KMS-11 (cell line): ENCODE results near the gene MYO1A.

ENCODE experiments used
- H2AFZ ChIP-seq: fragments of 200-600 bp; sonication (generic); 2 replicates; pipeline ENCODE4 v1.6.1; 2016; ENCODE audit warnings: antibody characterized with exemption, mixed run types, low read depth
- H3K27ac ChIP-seq: fragments of 200-600 bp; sonication (generic); 2 replicates; pipeline ENCODE4 v1.6.1; 2016; ENCODE audit warnings: mild to moderate bottlenecking, mixed run types
- H3K27me3 ChIP-seq: fragments of 200-600 bp; sonication (generic); 2 replicates; pipeline ENCODE4 v1.6.1; 2017; ENCODE audit warnings: mild to moderate bottlenecking, low read depth, mixed run types, moderate library complexity; ENCODE audit not compliant: insufficient read depth
- H3K36me3 ChIP-seq: fragments of 200-600 bp; sonication (generic); 2 replicates; pipeline ENCODE4 v1.6.1; 2017; ENCODE audit warnings: mild to moderate bottlenecking, mixed run types; ENCODE audit not compliant: insufficient read depth
- H3K4me1 ChIP-seq: fragments of 200-600 bp; sonication (generic); 2 replicates; pipeline ENCODE4 v1.6.1; 2016; ENCODE audit warnings: mild to moderate bottlenecking, low read depth, mixed run types; ENCODE audit not compliant: poor library complexity, severe bottlenecking
- H3K4me2 ChIP-seq: fragments of 200-600 bp; sonication (generic); 2 replicates; pipeline ENCODE4 v1.7.0; 2016; ENCODE audit warnings: mild to moderate bottlenecking, mixed run types
- H3K4me3 ChIP-seq: fragments of 200-600 bp; sonication (generic); IDR thresholded peaks from 2 replicates; pipeline ENCODE4 v1.6.1; 2017; ENCODE audit warnings: low read depth, low read length, mixed read lengths; ENCODE audit not compliant: insufficient read depth
- H3K79me2 ChIP-seq: fragments of 200-600 bp; sonication (generic); 2 replicates; pipeline ENCODE4 v1.6.1; 2016; ENCODE audit warnings: low read depth, mixed run types; ENCODE audit not compliant: insufficient read depth
- H3K9ac ChIP-seq: fragments of 200-600 bp; sonication (generic); 2 replicates; pipeline ENCODE4 v1.6.1; 2016; ENCODE audit warnings: mild to moderate bottlenecking, mixed run types
- H4K20me1 ChIP-seq: fragments of 200-600 bp; sonication (generic); 2 replicates; pipeline ENCODE4 v1.6.1; 2016; ENCODE audit warnings: mild to moderate bottlenecking, mixed run types; ENCODE audit not compliant: insufficient read depth
- CTCF ChIP-seq: fragments of 200-600 bp; sonication (generic); conservative IDR thresholded peaks from 2 replicates; pipeline ENCODE4 v1.6.1; 2017; ENCODE audit warnings: low read depth, mild to moderate bottlenecking, antibody characterized with exemption, low read length, moderate library complexity, mixed read lengths

The MYO1A gene

GRCh38 chr12:57012600-57013465 is 37.1 kb downstream of the MYO1A start:
- H3K9ac ChIP-seq: no peak overlapping the region
- peaks cover 28% of the 10 kb centered on the region; the same call in 1 of the 2 replicates for H3K27me3 ChIP-seq
- H4K20me1 ChIP-seq: no peaks in the 10 kb centered on the region
- H2AFZ ChIP-seq: no peak overlapping the region
- no peak overlapping the region for H3K27ac ChIP-seq
- H3K4me1 ChIP-seq: peaks cover 9% of the 10 kb centered on the region
- no peak overlapping the region for H3K4me3 ChIP-seq
- no peak for TF ChIP-seq CTCF
- H3K36me3 ChIP-seq: no peaks in the 10 kb centered on the region
- H3K79me2 ChIP-seq: no peaks in the 10 kb centered on the region
- H3K4me2 ChIP-seq: no peak overlapping the region

- TF ChIP-seq CTCF: no peak
- no peak overlapping the region for H2AFZ ChIP-seq
- H4K20me1 ChIP-seq: no peaks in the 10 kb centered on the region
- H3K4me2 ChIP-seq: no peak overlapping the region
- no peaks in the 10 kb centered on the region for H3K36me3 ChIP-seq
- no peak overlapping the region for H3K4me3 ChIP-seq
- H3K4me1 ChIP-seq: peaks cover 15% of the 10 kb centered on the region
- H3K79me2 ChIP-seq: no peaks in the 10 kb centered on the region
- no peak overlapping the region for H3K9ac ChIP-seq
- H3K27ac ChIP-seq: no peak overlapping the region
- peaks cover 28% of the 10 kb centered on the region; the same call in 1 of the 2 replicates for H3K27me3 ChIP-seq
These were observed 38.2 kb downstream of the MYO1A start for GRCh38 chr12:57011438-57012424.

- Histone ChIP-seq H3K4me3 (no peak overlapping the region), H3K36me3 (no peaks in the 10 kb centered on the region), H3K79me2 (peaks cover 3% of the 10 kb centered on the region), H3K9ac (no peak overlapping the region), H4K20me1 (no peaks in the 10 kb centered on the region), H3K4me1 (peaks cover 17% of the 10 kb centered on the region), H3K27me3 (peaks cover 28% of the 10 kb centered on the region; the same call in 1 of the 2 replicates), H3K27ac (no peak overlapping the region), H2AFZ (no peak overlapping the region), H3K4me2 (no peak overlapping the region)
- TF ChIP-seq CTCF: no peak
These were observed 39.2 kb downstream of the MYO1A start for GRCh38 chr12:57010627-57011247.

DNA sequence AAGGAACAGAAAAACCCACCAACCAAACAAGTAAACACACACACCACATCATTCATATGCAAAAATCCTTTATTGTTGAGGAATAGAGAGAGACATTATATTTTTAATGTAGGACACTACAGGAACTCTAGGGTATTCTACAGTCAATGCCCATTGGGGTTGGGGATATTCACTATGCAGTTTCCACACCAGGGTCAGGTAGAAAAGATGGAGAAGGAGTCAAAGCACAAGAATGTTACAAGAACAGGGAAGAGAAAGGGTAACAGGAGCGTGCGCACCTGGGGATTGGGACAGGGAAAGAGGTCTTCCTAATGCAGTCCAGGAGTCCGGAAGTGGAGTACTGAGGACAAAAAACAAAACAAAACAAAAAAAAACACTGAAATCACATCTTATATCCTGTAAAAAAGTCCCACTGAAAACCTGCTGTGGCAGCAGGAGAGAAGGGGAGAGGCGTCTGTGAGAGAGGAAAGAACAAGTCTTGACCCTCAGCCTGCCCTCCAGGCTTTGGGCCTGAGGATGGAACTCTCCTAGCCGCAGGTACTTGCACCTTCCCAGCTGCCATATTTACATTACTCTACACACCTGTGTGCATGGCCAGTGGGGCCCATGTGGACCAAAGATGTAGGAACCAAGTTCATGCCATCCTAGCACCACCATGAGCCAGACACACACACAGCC is 39.8 kb downstream of the MYO1A start:
- no peak for TF ChIP-seq CTCF
- Histone ChIP-seq H3K9ac (no peak overlapping the region), H3K27ac (no peak overlapping the region), H3K79me2 (peaks cover 9% of the 10 kb centered on the region), H3K4me1 (peaks cover 24% of the 10 kb centered on the region), H4K20me1 (no peaks in the 10 kb centered on the region), H3K4me3 (no peak overlapping the region), H3K36me3 (no peaks in the 10 kb centered on the region), H3K4me2 (no peak overlapping the region), H2AFZ (no peak overlapping the region), H3K27me3 (peaks cover 27% of the 10 kb centered on the region; the same call in 1 of the 2 replicates)
